Trophoblast cell (in vitro differentiated cells and primary cell): ENCODE measurements around the gene SLC22A15.
"Not testable (repeated sequence)": the region's sequence is repeated elsewhere in the genome, so short reads cannot be mapped to it uniquely, and the experiment has no call there.

Experiments
- DNase-seq, 2 donors: peaks; one replicate each; pipeline ENCODE4 v3.0.0-alpha.2; 2016
- H2AFZ ChIP-seq: 2 replicates; pipeline ENCODE4 v1.6.1; 2013; ENCODE audit warnings: low read length, moderate library complexity, mild to moderate bottlenecking; ENCODE audit not compliant: insufficient read depth, poor library complexity
- H2AK5ac ChIP-seq: 2 replicates; pipeline ENCODE4 v1.6.1; 2013; ENCODE audit warnings: mild to moderate bottlenecking, low read length
- H2BK120ac ChIP-seq: 2 replicates; pipeline ENCODE4 v1.6.1; 2013; ENCODE audit warnings: low read length, mild to moderate bottlenecking, moderate library complexity; ENCODE audit not compliant: insufficient read depth, poor library complexity
- H2BK12ac ChIP-seq: 2 replicates; pipeline ENCODE4 v1.6.1; 2013; ENCODE audit warnings: mild to moderate bottlenecking, low read length, moderate library complexity
- H2BK5ac ChIP-seq: 2 replicates; pipeline ENCODE4 v1.6.1; 2013; ENCODE audit warnings: low read length, low read depth, moderate library complexity, mild to moderate bottlenecking; ENCODE audit not compliant: poor library complexity
- H3K14ac ChIP-seq: 2 replicates; pipeline ENCODE4 v1.6.1; 2013; ENCODE audit warnings: mild to moderate bottlenecking, low read length
- H3K18ac ChIP-seq: 2 replicates; pipeline ENCODE4 v1.6.1; 2013; ENCODE audit warnings: mild to moderate bottlenecking, low read length
- H3K23ac ChIP-seq: 2 replicates; pipeline ENCODE4 v1.6.1; 2013; ENCODE audit warnings: low read length
- H3K27ac ChIP-seq: 2 replicates; pipeline ENCODE4 v1.5.1; 2013; ENCODE audit warnings: low read depth, mild to moderate bottlenecking, inconsistent platforms, low read length, moderate library complexity
- H3K27me3 ChIP-seq: 2 replicates; pipeline ENCODE4 v1.6.1; 2013; ENCODE audit warnings: inconsistent platforms, mild to moderate bottlenecking, low read length, moderate library complexity; ENCODE audit not compliant: insufficient read depth
- H3K36me3 ChIP-seq, 2 experiments: 1 replicate in 1 of 2; 2 replicates in 1 of 2; pipeline ENCODE4 v1.6.1; 2013; ENCODE audit warnings: low read length in 2 of 2, mild to moderate bottlenecking in 2 of 2, moderate library complexity in 1 of 2; ENCODE audit not compliant: insufficient read depth in 2 of 2, control insufficient read depth in 1 of 2
- H3K4ac ChIP-seq: 2 replicates; pipeline ENCODE4 v1.6.1; 2013; ENCODE audit warnings: low read depth, mild to moderate bottlenecking, low read length, moderate library complexity
- H3K4me1 ChIP-seq, 2 experiments: 1 replicate in 1 of 2; 2 replicates in 1 of 2; pipeline ENCODE4 v1.6.1; 2013; ENCODE audit warnings: low read length in 2 of 2, mild to moderate bottlenecking in 2 of 2, moderate library complexity in 1 of 2; ENCODE audit not compliant: insufficient read depth in 2 of 2, control insufficient read depth in 1 of 2
- H3K4me2 ChIP-seq: 2 replicates; pipeline ENCODE4 v1.6.1; 2013; ENCODE audit warnings: inconsistent platforms, mild to moderate bottlenecking, low read length, moderate library complexity
- H3K4me3 ChIP-seq: 2 replicates; pipeline ENCODE4 v1.5.1; 2013; ENCODE audit warnings: mild to moderate bottlenecking, low read depth, low read length, inconsistent platforms
- H3K79me1 ChIP-seq: one replicate; pipeline ENCODE4 v1.6.1; 2013; ENCODE audit warnings: low read length
- H3K79me2 ChIP-seq: 2 replicates; pipeline ENCODE4 v1.6.1; 2013; ENCODE audit warnings: low read length, mild to moderate bottlenecking; ENCODE audit not compliant: control insufficient read depth, insufficient read depth, poor library complexity
- H3K9ac ChIP-seq: 2 replicates; pipeline ENCODE4 v1.6.1; 2013; ENCODE audit warnings: mild to moderate bottlenecking, low read length
- H3K9me3 ChIP-seq: 2 replicates; pipeline ENCODE4 v1.6.1; 2013; ENCODE audit warnings: low read depth, mild to moderate bottlenecking, control low read depth, inconsistent platforms, low read length; ENCODE audit not compliant: insufficient read depth
- H4K12ac ChIP-seq: 2 replicates; pipeline ENCODE4 v1.6.1; 2013; ENCODE audit warnings: low read depth, mild to moderate bottlenecking, low read length, moderate library complexity
- H4K8ac ChIP-seq: 2 replicates; pipeline ENCODE4 v1.6.1; 2013; ENCODE audit warnings: low read depth, mild to moderate bottlenecking, low read length, moderate library complexity
- H4K91ac ChIP-seq: one replicate; pipeline ENCODE4 v1.6.1; 2013; ENCODE audit warnings: low read depth, mild to moderate bottlenecking, low read length, moderate library complexity
- WGBS: extraction: QIAGEN DNeasy Blood & Tissue Kit; methylation state at CpG from one replicate; pipeline ENCODE4 v1.1.7; 2013; ENCODE audit warnings: missing lambda C conversion rate; ENCODE audit not compliant: insufficient read length, insufficient coverage; ENCODE audit errors: extremely low coverage; 5-methylcytosine and 5-hydroxymethylcytosine counted together

SLC22A15 gene

GRCh38 chr1:116044071-116044470, 67.8 kb downstream of the SLC22A15 start:
- Histone ChIP-seq H3K4me3 (no peak overlapping the region), H3K79me1 (no peaks in the 10 kb centered on the region), H3K4me1 (no peaks in the 10 kb centered on the region), H3K36me3 (peaks cover 0 to 4% of the 10 kb centered on the region in 2 experiments), H2AFZ (no peak overlapping the region), H4K8ac (no peak overlapping the region), H3K18ac (no peak overlapping the region), H4K12ac (no peak overlapping the region), H2BK5ac (no peak overlapping the region), H3K14ac (no peak overlapping the region), H3K27ac (no peak overlapping the region), H2AK5ac (no peak overlapping the region), H3K4ac (no peak overlapping the region), H2BK120ac (no peak overlapping the region), H3K79me2 (no peaks in the 10 kb centered on the region), H3K4me2 (no peak overlapping the region), H3K27me3 (no peaks in the 10 kb centered on the region), H3K9me3 (peaks cover 4% of the 10 kb centered on the region), H2BK12ac (no peak overlapping the region), H3K9ac (no peak overlapping the region), H3K23ac (no peak overlapping the region), H4K91ac (no peak overlapping the region)
- no peak for DNase-seq
- WGBS: no CpG with 5 or more reads among the region's 4 CpGs

DNA sequence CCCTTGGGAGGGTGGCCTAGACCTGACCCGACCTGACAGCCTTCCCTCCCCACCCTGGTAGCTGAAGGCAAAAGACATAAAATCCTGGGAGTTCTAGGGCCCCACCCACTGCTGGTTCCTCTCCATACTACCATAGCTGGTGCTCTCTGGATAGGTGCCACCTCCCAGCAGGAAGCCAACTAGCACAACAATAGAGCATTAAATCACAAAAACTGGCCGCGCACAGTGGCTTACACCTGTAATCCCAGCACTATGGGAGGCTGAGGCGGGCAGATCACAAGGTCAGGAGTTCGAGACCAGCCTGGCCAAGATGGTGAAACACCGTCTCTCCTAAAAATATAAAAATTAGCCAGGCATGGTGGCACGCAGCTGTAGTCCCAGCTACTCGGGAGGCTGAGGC, 70.6 kb downstream of the SLC22A15 start:
- H4K91ac ChIP-seq, H3K79me2 ChIP-seq, H2AK5ac ChIP-seq, H3K79me1 ChIP-seq, H3K4me1 ChIP-seq, H3K36me3 ChIP-seq, H4K12ac ChIP-seq, H3K4me3 ChIP-seq, H3K27ac ChIP-seq, H2BK120ac ChIP-seq, H3K14ac ChIP-seq, H3K23ac ChIP-seq, H3K18ac ChIP-seq, H4K8ac ChIP-seq, H2AFZ ChIP-seq, H3K9me3 ChIP-seq, H3K9ac ChIP-seq, H3K27me3 ChIP-seq, H3K4ac ChIP-seq, H2BK5ac ChIP-seq, H3K4me2 ChIP-seq, H2BK12ac ChIP-seq, DNase-seq: not testable (repeated sequence)
- no CpG with 5 or more reads among the region's 8 CpGs for WGBS

DNA sequence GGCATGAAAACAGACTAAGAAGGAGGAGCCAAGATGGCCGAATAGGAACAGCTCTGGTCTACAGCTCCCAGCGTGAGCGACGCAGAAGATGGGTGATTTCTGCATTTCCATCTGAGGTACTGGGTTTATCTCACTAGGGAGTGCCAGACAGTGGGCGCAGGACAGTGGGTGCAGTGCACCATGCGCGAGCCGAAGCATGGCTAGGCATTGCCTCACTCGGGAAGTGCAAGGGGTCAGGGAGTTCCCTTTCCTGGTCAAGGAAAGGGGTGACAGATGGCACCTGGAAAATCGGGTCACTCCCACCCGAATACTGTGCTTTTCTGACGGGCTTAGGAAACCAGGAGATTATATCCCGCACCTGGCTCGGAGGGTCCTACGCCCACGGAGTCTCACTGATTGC, 75.6 kb downstream of the SLC22A15 start:
- H2BK12ac ChIP-seq, H2BK120ac ChIP-seq, H3K23ac ChIP-seq, H3K36me3 ChIP-seq, H3K9me3 ChIP-seq, H4K8ac ChIP-seq, H4K12ac ChIP-seq, H3K79me2 ChIP-seq, H3K9ac ChIP-seq, H3K27ac ChIP-seq, H3K27me3 ChIP-seq, H3K79me1 ChIP-seq, H3K4me1 ChIP-seq, H3K4me2 ChIP-seq, H3K4ac ChIP-seq, H3K4me3 ChIP-seq, H2AK5ac ChIP-seq, H2AFZ ChIP-seq, H3K18ac ChIP-seq, H3K14ac ChIP-seq, H4K91ac ChIP-seq, DNase-seq, H2BK5ac ChIP-seq: not testable (repeated sequence)
- no CpG with 5 or more reads among the region's 16 CpGs for whole genome bisulfite sequencing

DNA sequence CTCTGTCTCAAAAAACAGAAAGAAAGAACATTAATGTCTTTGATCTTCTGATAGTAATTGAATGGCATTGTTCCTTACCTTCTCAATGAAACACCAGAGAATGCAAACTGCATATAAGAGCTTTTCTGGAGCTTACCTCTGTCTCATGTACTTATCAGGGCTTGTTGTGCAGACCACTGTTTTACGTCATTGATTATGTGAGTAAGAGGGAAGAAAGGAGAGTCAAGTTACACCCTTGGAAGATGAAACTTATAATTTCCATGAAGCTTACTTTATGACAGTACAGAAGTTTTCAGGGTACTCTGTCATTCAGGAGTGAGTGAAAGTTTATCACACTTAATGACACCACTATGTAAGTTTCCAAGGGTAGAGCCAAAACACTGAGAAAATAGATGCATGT, 85.9 kb downstream of the SLC22A15 start:
- Histone ChIP-seq H2BK12ac (no peak overlapping the region), H3K4me3 (no peak overlapping the region), H3K27ac (no peak overlapping the region), H3K23ac (no peak overlapping the region), H3K14ac (no peak overlapping the region), H4K12ac (no peak overlapping the region), H3K9me3 (no peaks in the 10 kb centered on the region), H3K4ac (no peak overlapping the region), H4K8ac (no peak overlapping the region), H4K91ac (no peak overlapping the region), H3K36me3 (peaks cover 0 to 3% of the 10 kb centered on the region in 2 experiments), H3K4me2 (no peak overlapping the region), H3K9ac (no peak overlapping the region), H2AFZ (no peak overlapping the region), H3K27me3 (no peaks in the 10 kb centered on the region), H3K18ac (no peak overlapping the region), H3K79me1 (no peaks in the 10 kb centered on the region), H2BK5ac (no peak overlapping the region), H2AK5ac (no peak overlapping the region), H2BK120ac (no peak overlapping the region), H3K4me1 (no peaks in the 10 kb centered on the region), H3K79me2 (no peaks in the 10 kb centered on the region)
- WGBS: no CpG with 5 or more reads among the region's 1 CpG
- no peak for DNase-seq
